Right atrium auricular region (tissue), 2 donors: Measurements from ENCODE around the gene PRSS2. TPM values are rescaled to one million over a fixed set of nuclear protein-coding genes. Genes with fewer than 3 reads are reported as not detected.
"Not testable (repeated sequence)": the region's sequence is repeated elsewhere in the genome, so short reads cannot be mapped to it uniquely, and the experiment has no call there.

Source experiments
- DNase-seq: peaks from one replicate; pipeline ENCODE4 v3.0.0-alpha.2; 2019; ENCODE audit warnings: low spot score
- H3K27ac ChIP-seq, 2 donors: fragments of 200-600 bp; sonication (generic); 1 replicate in 1 of 2; 2 replicates in 1 of 2; pipeline ENCODE4 v1.5.1; 2016 to 2019
- H3K27me3 ChIP-seq, 2 donors: fragments of 200-600 bp; sonication (generic); one replicate each; pipeline versions ENCODE4 v1.5.1 to v1.6.0; 2017 to 2019
- H3K36me3 ChIP-seq: fragments of 200-600 bp; sonication (generic); one replicate; pipeline ENCODE4 v1.5.1; 2016
- H3K4me1 ChIP-seq, 2 donors: fragments of 200-600 bp; sonication (generic); one replicate each; pipeline versions ENCODE4 v1.5.1 to v1.6.0; 2017 to 2019
- H3K4me3 ChIP-seq, 2 donors: fragments of 200-600 bp; sonication (generic); 1 replicate in 1 of 2; 2 replicates in 1 of 2; pipeline ENCODE4 v1.5.1; 2017 to 2019; ENCODE audit warnings: mild to moderate bottlenecking in 1 of 2, moderate library complexity in 1 of 2
- H3K9me3 ChIP-seq, 2 donors: fragments of 200-600 bp; sonication (generic); one replicate each; pipeline ENCODE4 v1.5.1; 2019
- CTCF ChIP-seq, 2 donors: fragments of 200-600 bp; sonication (generic); IDR thresholded peaks; one replicate each; pipeline ENCODE4 v1.5.1; 2019; ENCODE audit warnings: antibody characterized with exemption in 2 of 2
- total RNA-seq, 2 donors: library from RNA; depleted of rRNA; stranded (reverse); fragments of >200 nt; gene quantifications; one replicate each; pipeline ENCODE4 v1.1.0, GENCODE V29; 2016

Gene PRSS2
- total RNA-seq, 2 donors from 2014 or later, result 0.51 TPM; not detected in 1

DNA sequence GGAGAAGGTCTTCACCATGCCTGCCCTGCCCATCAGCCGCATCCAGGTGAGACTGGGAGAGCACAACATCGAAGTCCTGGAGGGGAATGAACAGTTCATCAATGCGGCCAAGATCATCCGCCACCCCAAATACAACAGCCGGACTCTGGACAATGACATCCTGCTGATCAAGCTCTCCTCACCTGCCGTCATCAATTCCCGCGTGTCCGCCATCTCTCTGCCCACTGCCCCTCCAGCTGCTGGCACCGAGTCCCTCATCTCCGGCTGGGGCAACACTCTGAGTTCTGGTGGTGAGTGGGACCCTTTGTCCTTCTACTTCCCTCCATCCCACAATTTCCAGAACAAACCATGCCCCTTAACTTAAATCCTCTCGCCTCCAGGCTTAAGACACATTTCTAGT, 2.5 kb downstream of the PRSS2 start:
- DNase-seq, result no peak
- no peaks in the 10 kb centered on the region for H3K4me1 ChIP-seq
- H3K9me3 ChIP-seq, result no peaks in the 10 kb centered on the region
- no peak overlapping the region for H3K27ac ChIP-seq
- no peaks in the 10 kb centered on the region for H3K36me3 ChIP-seq
- no peaks in the 10 kb centered on the region for H3K27me3 ChIP-seq
- no peak for TF ChIP-seq CTCF (IDR thresholded peaks at IDR 0.05)
- H3K4me3 ChIP-seq, result no peak overlapping the region

DNA sequence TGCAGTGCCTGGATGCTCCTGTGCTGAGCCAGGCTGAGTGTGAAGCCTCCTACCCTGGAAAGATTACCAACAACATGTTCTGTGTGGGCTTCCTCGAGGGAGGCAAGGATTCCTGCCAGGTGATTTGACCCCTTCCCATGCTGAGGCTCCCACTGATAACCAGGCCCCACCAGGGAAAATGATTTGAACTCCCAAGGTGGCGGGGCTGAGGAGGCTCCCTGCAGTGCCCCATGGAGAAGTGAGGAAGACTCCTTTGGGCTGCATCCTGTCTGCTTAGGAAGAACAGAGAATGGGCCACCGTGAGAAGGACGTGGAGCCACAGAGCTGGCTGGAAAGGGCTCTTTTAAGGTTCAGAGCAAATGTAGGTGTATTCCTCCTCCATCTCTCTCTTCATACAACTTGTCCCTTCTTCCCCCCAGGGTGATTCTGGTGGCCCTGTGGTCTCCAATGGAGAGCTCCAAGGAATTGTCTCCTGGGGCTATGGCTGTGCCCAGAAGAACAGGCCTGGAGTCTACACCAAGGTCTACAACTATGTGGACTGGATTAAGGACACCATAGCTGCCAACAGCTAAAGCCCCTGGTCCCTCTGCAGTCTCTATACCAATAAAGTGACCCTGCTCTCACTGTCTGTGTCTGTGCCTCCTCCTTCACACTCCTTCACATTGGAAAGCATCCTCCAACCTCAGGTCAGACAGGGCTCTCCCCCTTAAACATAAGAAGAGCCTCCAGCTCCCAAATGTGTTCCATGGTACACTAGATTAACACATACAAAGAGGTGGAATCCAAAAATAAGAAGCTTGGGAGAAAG, 3.4 kb downstream of the PRSS2 start:
- Histone ChIP-seq H3K36me3 (no peaks in the 10 kb centered on the region), H3K4me1 (no peaks in the 10 kb centered on the region), H3K27me3 (no peaks in the 10 kb centered on the region), H3K27ac (no peak overlapping the region), H3K9me3 (no peaks in the 10 kb centered on the region), H3K4me3 (no peak overlapping the region)
- no peak for DNase-seq
- no peak for TF ChIP-seq CTCF (IDR thresholded peaks at IDR 0.05)

GRCh38 chr7:142774826-142775225, 4.1 kb downstream of the PRSS2 start:
- no peaks in the 10 kb centered on the region for H3K27me3 ChIP-seq
- no peak for TF ChIP-seq CTCF (IDR thresholded peaks at IDR 0.05)
- no peaks in the 10 kb centered on the region for H3K36me3 ChIP-seq
- no peak overlapping the region for H3K27ac ChIP-seq
- no peaks in the 10 kb centered on the region for H3K4me1 ChIP-seq
- H3K9me3 ChIP-seq, result no peaks in the 10 kb centered on the region
- no peak for DNase-seq
- no peak overlapping the region for H3K4me3 ChIP-seq

DNA sequence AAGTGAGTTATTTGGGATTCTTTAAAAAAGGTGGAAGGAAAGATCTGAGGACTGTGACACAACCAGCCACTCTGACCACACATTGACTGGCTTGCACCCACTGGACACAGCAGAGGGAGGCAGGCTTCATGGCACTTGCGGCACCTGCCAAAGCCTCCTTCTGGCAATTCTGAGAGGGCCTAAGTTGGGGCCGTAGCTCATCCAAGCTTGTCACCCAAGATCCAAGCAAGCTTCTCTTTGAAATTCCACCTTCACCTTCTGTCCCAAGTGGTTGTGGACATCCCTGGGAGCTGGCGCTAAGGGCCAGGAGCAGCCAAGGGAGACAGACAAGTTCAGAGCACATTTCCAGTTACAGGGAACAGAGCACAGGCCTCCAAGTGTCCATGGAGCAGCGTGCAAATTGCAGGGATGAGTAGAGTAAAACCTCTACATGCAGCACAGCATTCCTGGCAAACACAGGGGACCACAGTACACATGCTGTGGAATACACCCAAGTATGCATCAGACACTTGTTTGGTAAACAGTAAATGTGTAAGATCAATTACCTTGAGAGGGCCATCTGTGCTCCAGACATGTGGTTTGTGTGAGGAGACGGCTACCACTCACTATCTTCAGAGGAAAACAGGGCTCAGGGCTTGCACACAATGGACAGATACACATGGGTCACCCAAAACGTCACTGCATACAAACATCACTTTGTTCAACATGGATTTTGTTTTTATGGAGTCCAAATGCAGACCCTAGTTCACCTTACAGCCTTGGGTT, 4.8 kb downstream of the PRSS2 start:
- not testable (repeated sequence) for H3K4me1 ChIP-seq, H3K36me3 ChIP-seq, H3K27ac ChIP-seq, DNase-seq, H3K4me3 ChIP-seq, H3K27me3 ChIP-seq, H3K9me3 ChIP-seq

GRCh38 chr7:142776206-142776844, 5.6 kb downstream of the PRSS2 start:
- Histone ChIP-seq H3K36me3 (no peaks in the 10 kb centered on the region), H3K27me3 (no peaks in the 10 kb centered on the region), H3K27ac (no peak overlapping the region), H3K4me1 (no peaks in the 10 kb centered on the region), H3K9me3 (no peaks in the 10 kb centered on the region), H3K4me3 (no peak overlapping the region)
- DNase-seq, result no peak
- TF ChIP-seq CTCF (IDR thresholded peaks at IDR 0.05), result no peak

GRCh38 chr7:142776845-142777225, 6.1 kb downstream of the PRSS2 start:
- H3K4me1 ChIP-seq, H3K4me3 ChIP-seq, H3K9me3 ChIP-seq, H3K36me3 ChIP-seq, DNase-seq, H3K27me3 ChIP-seq, H3K27ac ChIP-seq: not testable (repeated sequence)
